Stomach (tissue), 9 donors: ENCODE results near the gene ZNF277. TPM values are rescaled to one million over a fixed set of nuclear protein-coding genes. Genes with fewer than 3 reads are reported as not detected.

ENCODE experiments used
- DNase-seq, 2 donors: peaks; one replicate each; pipeline versions ENCODE4 v3.0.0 to v3.0.0-alpha.2; 2013 to 2019
- H3K27ac ChIP-seq, 5 donors: fragments of 200-600 bp in 4 of 5; sonication (generic) in 4 of 5; one replicate each; pipeline ENCODE4 v1.5.1; 2013 to 2019; ENCODE audit warnings: mild to moderate bottlenecking in 1 of 5, moderate library complexity in 1 of 5
- H3K27me3 ChIP-seq, 3 donors: fragments of 200-600 bp; sonication (generic); one replicate each; pipeline ENCODE4 v1.5.1; 2017 to 2019; ENCODE audit warnings: mixed run types in 1 of 3
- H3K36me3 ChIP-seq, 4 donors: fragments of 200-600 bp; sonication (generic); 1 replicate in 3 of 4; 2 replicates in 1 of 4; pipeline ENCODE4 v1.5.1; 2016 to 2019
- H3K4me1 ChIP-seq, 4 donors: fragments of 200-600 bp; sonication (generic); one replicate each; pipeline ENCODE4 v1.5.1; 2016 to 2019
- H3K4me3 ChIP-seq, 4 donors: fragments of 200-600 bp; sonication (generic) in 3 of 4; one replicate each; pipeline ENCODE4 v1.5.1; 2016 to 2019; ENCODE audit warnings: mild to moderate bottlenecking in 1 of 4
- H3K9me3 ChIP-seq, 4 donors: fragments of 200-600 bp; sonication (generic); one replicate each; pipeline ENCODE4 v1.5.1; 2016 to 2019
- CTCF ChIP-seq, 7 experiments: fragments of 450-650 bp in 4 of 7; fragments of 200-600 bp in 3 of 7; sonication (generic) in 3 of 7; IDR thresholded peaks; one replicate each; pipeline ENCODE4 v1.5.1; 2016 to 2019; ENCODE audit warnings: antibody characterized with exemption in 7 of 7, control low read depth in 2 of 7, mild to moderate bottlenecking in 1 of 7
- EP300 ChIP-seq: sonication (generic); formaldehyde crosslinking; IDR thresholded peaks from one replicate; pipeline ENCODE4 v1.6.1; 2017; ENCODE audit warnings: antibody characterized with exemption
- POLR2A ChIP-seq, 4 donors: fragments of 450-650 bp; IDR thresholded peaks; one replicate each; pipeline ENCODE4 v1.6.1; 2016; ENCODE audit warnings: antibody characterized with exemption in 4 of 4, control low read depth in 2 of 4, mild to moderate bottlenecking in 1 of 4, moderate library complexity in 1 of 4
- POLR2AphosphoS5 ChIP-seq, 3 donors: sonication (generic); formaldehyde crosslinking; IDR thresholded peaks; one replicate each; pipeline ENCODE4 v1.6.1; 2016; ENCODE audit warnings: antibody characterized with exemption in 3 of 3
- WGBS, 5 donors: extraction: QIAGEN DNeasy Blood & Tissue Kit in 3 of 5; methylation state at CpG; one replicate each; pipeline versions ENCODE4 v1.1.5 to v1.1.7; 2013 to 2018; 5-methylcytosine and 5-hydroxymethylcytosine counted together
- intact Hi-C: fragments of 100-400 bp; cut with DNase I; formaldehyde crosslinking; loops from one replicate; pipeline ENCODE4 v1.15.1; 2023; ENCODE audit warnings: low total_unique reads
- polyA plus RNA-seq, 3 donors: library from polyadenylated mRNA; stranded (reverse); fragments of 200-250 nt; gene quantifications; one replicate each; pipeline ENCODE4 v1.2.3, GENCODE V29; 2013
- total RNA-seq, 5 donors: library from RNA; depleted of rRNA; stranded (reverse); fragments of >200 nt; gene quantifications; one replicate each; pipeline versions ENCODE4 v1.1.0 to v1.2.3, GENCODE V29; 2014 to 2016
- donor health status: healthy with polysubstance abuse.
- donor health status: Bipolar disorder and iron deficiency.
- donor health status: healthy.

The ZNF277 gene
- total and polyA plus RNA-seq, 8 donors: 9.9 to 75.0 (median 27.2) TPM

DNA sequence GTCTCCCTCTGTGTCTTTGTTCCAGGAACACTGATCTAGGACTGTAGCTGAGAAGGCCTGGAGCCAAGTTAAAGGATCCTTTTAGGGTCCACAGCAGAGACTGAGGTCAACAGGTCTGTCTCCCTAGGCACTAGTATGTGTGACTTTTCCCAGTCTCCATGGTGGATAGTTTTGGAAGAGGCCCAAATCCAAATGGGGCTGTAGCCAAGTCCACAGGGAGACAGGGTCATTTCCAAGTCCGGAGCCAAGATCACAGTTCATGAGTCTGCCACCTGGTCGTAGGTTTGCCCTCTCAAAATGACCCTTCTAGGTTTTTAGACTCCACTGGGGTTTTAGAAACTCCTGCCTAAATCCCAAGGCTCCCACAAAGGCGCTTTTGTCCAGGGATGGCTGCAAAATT, 16.8 kb downstream of the ZNF277 start:
- Histone ChIP-seq H3K27me3 (no peaks in the 10 kb centered on the region), H3K27ac (no peak overlapping the region), H3K4me3 (no peak overlapping the region), H3K36me3 (no peaks in the 10 kb centered on the region), H3K9me3 (no peaks in the 10 kb centered on the region), H3K4me1 (peaks cover 0 to 11% (median 3%) of the 10 kb centered on the region in 4 donors)
- intact Hi-C loops: no loop called here
- WGBS, 5 donors: 58 to 81% (median 71%) methylated on average over 3 of the region's 3 CpGs
- no peak for DNase-seq
- no peak for TF ChIP-seq CTCF (IDR thresholded peaks at IDR 0.05)
- no peak for TF ChIP-seq POLR2A (IDR thresholded peaks at IDR 0.05)
- no peak for TF ChIP-seq POLR2AphosphoS5 (IDR thresholded peaks at IDR 0.05)
- no peak for TF ChIP-seq EP300

DNA sequence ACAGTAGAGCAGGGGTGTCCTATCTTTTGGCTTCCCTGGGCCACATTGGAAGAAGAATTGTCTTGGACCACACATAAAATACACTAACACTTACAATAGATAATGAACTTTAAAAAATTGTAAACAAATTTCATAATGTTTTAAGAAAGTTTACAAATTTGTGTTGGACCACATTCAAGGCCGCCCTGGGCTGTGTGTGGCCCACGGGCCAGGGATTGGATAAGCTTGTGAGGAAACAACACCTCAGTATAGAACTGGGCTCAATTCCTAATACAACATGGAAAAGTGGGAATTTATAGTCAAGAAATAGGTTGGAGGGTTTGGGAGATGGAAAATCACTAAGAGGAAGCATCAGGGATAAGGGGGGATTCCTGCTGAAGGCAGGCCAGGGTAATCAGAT, 17.7 kb downstream of the ZNF277 start:
- H3K27me3 ChIP-seq: no peaks in the 10 kb centered on the region
- no peaks in the 10 kb centered on the region for H3K36me3 ChIP-seq
- no peak for TF ChIP-seq EP300
- no peak for TF ChIP-seq POLR2A (IDR thresholded peaks at IDR 0.05)
- TF ChIP-seq POLR2AphosphoS5 (IDR thresholded peaks at IDR 0.05): no peak
- no peak for TF ChIP-seq CTCF (IDR thresholded peaks at IDR 0.05)
- no peak for DNase-seq
- intact Hi-C loops: no loop called here
- H3K9me3 ChIP-seq: no peaks in the 10 kb centered on the region
- H3K4me3 ChIP-seq: no peak overlapping the region
- no peak overlapping the region for H3K27ac ChIP-seq
- WGBS, 5 donors: 78 to 94% (median 81%) methylated on average over 2 of the region's 2 CpGs
- peaks cover 0 to 11% (median 3%) of the 10 kb centered on the region in 4 donors for H3K4me1 ChIP-seq

- no peak for DNase-seq
- H3K27me3 ChIP-seq: no peaks in the 10 kb centered on the region
- no peak overlapping the region for H3K4me3 ChIP-seq
- TF ChIP-seq EP300 (no peak), POLR2AphosphoS5 (IDR thresholded peaks at IDR 0.05) (no peak), POLR2A (IDR thresholded peaks at IDR 0.05) (no peak), CTCF (IDR thresholded peaks at IDR 0.05) (no peak)
- peaks cover 0 to 11% (median 3%) of the 10 kb centered on the region in 4 donors for H3K4me1 ChIP-seq
- H3K9me3 ChIP-seq: no peaks in the 10 kb centered on the region
- H3K27ac ChIP-seq: no peak overlapping the region
- no peaks in the 10 kb centered on the region for H3K36me3 ChIP-seq
- intact Hi-C loops: no loop called here
Observed at GRCh38 chr7:112225006-112225405, 18.5 kb downstream of the ZNF277 start.

- Histone ChIP-seq H3K27ac (no peak overlapping the region), H3K27me3 (no peaks in the 10 kb centered on the region), H3K36me3 (no peaks in the 10 kb centered on the region), H3K9me3 (no peaks in the 10 kb centered on the region), H3K4me1 (peaks cover 0 to 11% (median 3%) of the 10 kb centered on the region in 4 donors), H3K4me3 (no peak overlapping the region)
- 92 to 95% (median 95%) methylated on average over 4 of the region's 4 CpGs for WGBS, 5 donors
- DNase-seq: no peak
- intact Hi-C loops: no loop called here
- no peak for TF ChIP-seq POLR2A (IDR thresholded peaks at IDR 0.05)
- no peak for TF ChIP-seq CTCF (IDR thresholded peaks at IDR 0.05)
- TF ChIP-seq EP300: no peak
- no peak for TF ChIP-seq POLR2AphosphoS5 (IDR thresholded peaks at IDR 0.05)
Observed at GRCh38 chr7:112226701-112227276, 20.3 kb downstream of the ZNF277 start.
